Measurements from ENCODE around the gene ATG13.

DNA sequence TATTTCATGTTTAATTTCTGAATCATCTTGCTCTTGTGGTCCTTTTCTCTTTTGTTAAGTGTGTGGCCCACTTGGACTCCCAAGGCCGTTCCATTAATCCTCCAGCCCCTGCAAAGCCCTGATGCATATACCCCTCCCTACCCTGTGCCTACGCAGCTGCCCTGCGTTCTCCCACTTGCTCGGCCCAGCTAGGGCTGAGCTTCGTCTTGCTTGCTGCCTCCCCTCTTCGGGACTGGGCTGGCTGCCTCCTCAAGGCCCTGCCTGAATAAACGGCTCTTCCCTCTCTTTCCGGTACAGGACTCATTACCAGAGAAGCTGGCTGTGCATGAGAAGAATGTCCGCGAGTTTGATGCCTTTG, 54.6 kb downstream of the ATG13 start:
- TF ChIP-seq, protein P1, sequence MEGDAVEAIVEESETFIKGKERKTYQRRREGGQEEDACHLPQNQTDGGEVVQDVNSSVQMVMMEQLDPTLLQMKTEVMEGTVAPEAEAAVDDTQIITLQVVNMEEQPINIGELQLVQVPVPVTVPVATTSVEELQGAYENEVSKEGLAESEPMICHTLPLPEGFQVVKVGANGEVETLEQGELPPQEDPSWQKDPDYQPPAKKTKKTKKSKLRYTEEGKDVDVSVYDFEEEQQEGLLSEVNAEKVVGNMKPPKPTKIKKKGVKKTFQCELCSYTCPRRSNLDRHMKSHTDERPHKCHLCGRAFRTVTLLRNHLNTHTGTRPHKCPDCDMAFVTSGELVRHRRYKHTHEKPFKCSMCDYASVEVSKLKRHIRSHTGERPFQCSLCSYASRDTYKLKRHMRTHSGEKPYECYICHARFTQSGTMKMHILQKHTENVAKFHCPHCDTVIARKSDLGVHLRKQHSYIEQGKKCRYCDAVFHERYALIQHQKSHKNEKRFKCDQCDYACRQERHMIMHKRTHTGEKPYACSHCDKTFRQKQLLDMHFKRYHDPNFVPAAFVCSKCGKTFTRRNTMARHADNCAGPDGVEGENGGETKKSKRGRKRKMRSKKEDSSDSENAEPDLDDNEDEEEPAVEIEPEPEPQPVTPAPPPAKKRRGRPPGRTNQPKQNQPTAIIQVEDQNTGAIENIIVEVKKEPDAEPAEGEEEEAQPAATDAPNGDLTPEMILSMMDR (IDR thresholded peaks at IDR 0.05) = no peak
- TF ChIP-seq POLR2A (IDR thresholded peaks at IDR 0.05) = no peak

Measured in heart left ventricle (tissue), 13 donors.